ENCODE results near the gene JAM3.

Gene JAM3

GRCh38 chr11:134126217-134126822, 57.4 kb downstream of the JAM3 start:
- no peaks in the 10 kb centered on the region for H3K36me3 ChIP-seq (ENCODE audit: control insufficient read depth in 1 of 2, insufficient read depth in 2 of 2, low read length in 2 of 2)
- no peak overlapping the region for H3K9ac ChIP-seq (ENCODE audit: low read depth in 1 of 2, low read length in 2 of 2)
- no peak overlapping the region for H3K27ac ChIP-seq (ENCODE audit: low read depth, low read length)
- no peaks in the 10 kb centered on the region for H3K9me3 ChIP-seq (ENCODE audit: control insufficient read depth in 1 of 2, low read length in 2 of 2)
- H3K27me3 ChIP-seq (ENCODE audit: control insufficient read depth in 1 of 2, insufficient read depth in 2 of 2, low read length in 2 of 2): peaks cover 18 to 23% of the 10 kb centered on the region in 2 donors
- H3K4me3 ChIP-seq (ENCODE audit: low read depth in 1 of 2, low read length in 2 of 2): no peak overlapping the region
- peaks cover 0 to 3% of the 10 kb centered on the region in 2 donors for H3K4me1 ChIP-seq (ENCODE audit: control insufficient read depth in 1 of 2, insufficient read depth in 2 of 2, low read length in 2 of 2)

- no peak overlapping the region for H3K27ac ChIP-seq (ENCODE audit: low read depth, low read length)
These were observed 62.9 kb downstream of the JAM3 start for GRCh38 chr11:134131628-134132244.

DNA sequence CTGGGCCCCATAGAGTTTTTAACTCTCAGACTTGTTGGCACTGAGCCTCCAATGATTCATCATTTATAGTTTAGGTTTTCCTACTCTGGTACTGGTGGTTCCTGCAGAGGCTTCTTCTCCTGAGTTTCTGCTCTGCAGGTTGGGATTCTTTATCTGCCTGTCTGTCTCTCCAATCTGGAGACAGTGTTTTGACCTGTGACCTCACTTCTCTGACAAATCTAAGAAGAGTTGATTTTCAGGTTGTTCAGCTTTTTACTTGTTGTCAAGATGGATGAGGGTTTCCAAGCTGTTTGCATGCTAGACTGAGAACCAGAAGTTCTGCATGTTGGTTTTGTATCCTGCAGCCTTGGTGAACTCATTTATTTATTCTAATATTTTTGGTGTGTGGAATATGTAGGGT, 63.9 kb downstream of the JAM3 start:
- Histone ChIP-seq H3K27ac (ENCODE audit: low read depth, low read length) (no peak overlapping the region), H3K9ac (ENCODE audit: low read depth in 1 of 2, low read length in 2 of 2) (no peak overlapping the region), H3K9me3 (ENCODE audit: control insufficient read depth in 1 of 2, low read length in 2 of 2) (peaks cover 0 to 8% of the 10 kb centered on the region in 2 donors), H3K36me3 (ENCODE audit: control insufficient read depth in 1 of 2, insufficient read depth in 2 of 2, low read length in 2 of 2) (no peaks in the 10 kb centered on the region), H3K4me1 (ENCODE audit: control insufficient read depth in 1 of 2, insufficient read depth in 2 of 2, low read length in 2 of 2) (no peaks in the 10 kb centered on the region), H3K27me3 (ENCODE audit: control insufficient read depth in 1 of 2, insufficient read depth in 2 of 2, low read length in 2 of 2) (no peaks in the 10 kb centered on the region), H3K4me3 (ENCODE audit: low read depth in 1 of 2, low read length in 2 of 2) (no peak overlapping the region)

More at GRCh38 chr11:134131628-134132244, 62.9 kb downstream of the JAM3 start:
- H3K27me3 ChIP-seq (ENCODE audit: control insufficient read depth in 1 of 2, insufficient read depth in 2 of 2, low read length in 2 of 2): peaks cover 0 to 2% of the 10 kb centered on the region in 2 donors
- no peak overlapping the region for H3K4me3 ChIP-seq (ENCODE audit: low read depth in 1 of 2, low read length in 2 of 2)
- H3K9me3 ChIP-seq (ENCODE audit: control insufficient read depth in 1 of 2, low read length in 2 of 2): peaks cover 0 to 8% of the 10 kb centered on the region in 2 donors
- no peaks in the 10 kb centered on the region for H3K4me1 ChIP-seq (ENCODE audit: control insufficient read depth in 1 of 2, insufficient read depth in 2 of 2, low read length in 2 of 2)
- H3K9ac ChIP-seq (ENCODE audit: low read depth in 1 of 2, low read length in 2 of 2): no peak overlapping the region
- no peaks in the 10 kb centered on the region for H3K36me3 ChIP-seq (ENCODE audit: control insufficient read depth in 1 of 2, insufficient read depth in 2 of 2, low read length in 2 of 2)

DNA sequence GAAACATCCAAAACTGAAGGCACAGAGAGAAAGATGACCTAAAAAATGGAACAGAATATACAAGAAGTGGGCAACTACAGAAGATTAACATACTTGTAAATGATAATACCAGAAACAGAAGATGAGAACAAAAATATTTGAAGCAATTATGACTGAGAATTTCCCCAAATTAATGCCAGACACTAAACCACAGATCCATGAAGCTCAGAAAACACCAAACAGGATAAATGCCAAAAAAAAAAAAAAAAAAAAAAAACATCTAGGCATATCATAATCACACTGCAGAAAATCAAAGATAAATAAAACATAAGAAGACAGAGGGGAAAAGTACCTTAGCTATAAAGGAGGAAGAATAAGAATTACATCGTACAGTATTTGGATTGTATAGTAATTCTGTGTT, 65.3 kb downstream of the JAM3 start:
- Histone ChIP-seq H3K36me3 (ENCODE audit: control insufficient read depth in 1 of 2, insufficient read depth in 2 of 2, low read length in 2 of 2) (no peaks in the 10 kb centered on the region), H3K9ac (ENCODE audit: low read depth in 1 of 2, low read length in 2 of 2) (no peak overlapping the region), H3K27ac (ENCODE audit: low read depth, low read length) (no peak overlapping the region), H3K27me3 (ENCODE audit: control insufficient read depth in 1 of 2, insufficient read depth in 2 of 2, low read length in 2 of 2) (no peaks in the 10 kb centered on the region), H3K4me1 (ENCODE audit: control insufficient read depth in 1 of 2, insufficient read depth in 2 of 2, low read length in 2 of 2) (no peaks in the 10 kb centered on the region), H3K9me3 (ENCODE audit: control insufficient read depth in 1 of 2, low read length in 2 of 2) (peaks cover 0 to 8% of the 10 kb centered on the region in 2 donors), H3K4me3 (ENCODE audit: low read depth in 1 of 2, low read length in 2 of 2) (no peak overlapping the region)

- no peaks in the 10 kb centered on the region for H3K27me3 ChIP-seq (ENCODE audit: control insufficient read depth in 1 of 2, insufficient read depth in 2 of 2, low read length in 2 of 2)
- H3K4me3 ChIP-seq (ENCODE audit: low read depth in 1 of 2, low read length in 2 of 2): no peak overlapping the region
- no peak overlapping the region for H3K27ac ChIP-seq (ENCODE audit: low read depth, low read length)
- H3K36me3 ChIP-seq (ENCODE audit: control insufficient read depth in 1 of 2, insufficient read depth in 2 of 2, low read length in 2 of 2): no peaks in the 10 kb centered on the region
- H3K9ac ChIP-seq (ENCODE audit: low read depth in 1 of 2, low read length in 2 of 2): no peak overlapping the region
- peaks cover 0 to 6% of the 10 kb centered on the region in 2 donors for H3K9me3 ChIP-seq (ENCODE audit: control insufficient read depth in 1 of 2, low read length in 2 of 2)
- H3K4me1 ChIP-seq (ENCODE audit: control insufficient read depth in 1 of 2, insufficient read depth in 2 of 2, low read length in 2 of 2): no peaks in the 10 kb centered on the region
These were observed 69.5 kb downstream of the JAM3 start for GRCh38 chr11:134138376-134138775.

DNA sequence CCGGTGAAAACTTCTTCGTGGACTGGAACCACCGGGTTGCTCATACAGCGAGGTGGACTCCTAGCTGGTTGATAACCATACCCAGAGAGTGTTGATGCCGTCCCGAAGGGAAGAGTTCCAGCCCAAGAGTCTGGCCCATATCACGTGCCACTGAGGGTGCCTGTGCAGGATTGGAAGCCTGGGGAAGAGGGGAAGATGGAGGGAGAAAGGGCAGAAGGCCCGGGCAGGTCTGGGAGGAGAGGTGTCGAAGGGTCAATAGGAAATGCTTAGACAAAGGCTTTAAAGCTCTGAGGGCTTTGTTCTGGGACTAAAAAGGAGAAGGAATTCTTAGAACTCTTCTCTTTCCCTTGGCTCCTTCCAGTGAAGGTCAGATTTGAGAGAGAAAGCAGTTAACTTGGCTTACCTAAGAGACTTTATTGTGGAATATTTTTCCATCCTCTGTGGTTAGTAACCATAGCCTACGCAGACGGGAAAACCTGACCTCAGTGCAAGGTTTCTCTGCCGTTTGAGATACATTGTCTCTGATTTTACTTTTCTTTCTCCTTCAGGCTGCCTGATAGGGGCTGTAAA, 70.5 kb downstream of the JAM3 start:
- no peak overlapping the region for H3K9ac ChIP-seq (ENCODE audit: low read depth in 1 of 2, low read length in 2 of 2)

GRCh38 chr11:134139873-134140331, 71.0 kb downstream of the JAM3 start:
- Histone ChIP-seq H3K36me3 (ENCODE audit: control insufficient read depth in 1 of 2, insufficient read depth in 2 of 2, low read length in 2 of 2) (no peaks in the 10 kb centered on the region), H3K4me3 (ENCODE audit: low read depth in 1 of 2, low read length in 2 of 2) (no peak overlapping the region), H3K9me3 (ENCODE audit: control insufficient read depth in 1 of 2, low read length in 2 of 2) (no peaks in the 10 kb centered on the region), H3K4me1 (ENCODE audit: control insufficient read depth in 1 of 2, insufficient read depth in 2 of 2, low read length in 2 of 2) (no peaks in the 10 kb centered on the region), H3K9ac (ENCODE audit: low read depth in 1 of 2, low read length in 2 of 2) (no peak overlapping the region), H3K27me3 (ENCODE audit: control insufficient read depth in 1 of 2, insufficient read depth in 2 of 2, low read length in 2 of 2) (no peaks in the 10 kb centered on the region), H3K27ac (ENCODE audit: low read depth, low read length) (no peak overlapping the region)

More for the DNA sequence above, 70.5 kb downstream of the JAM3 start:
- no peak overlapping the region for H3K27ac ChIP-seq (ENCODE audit: low read depth, low read length)
- no peaks in the 10 kb centered on the region for H3K36me3 ChIP-seq (ENCODE audit: control insufficient read depth in 1 of 2, insufficient read depth in 2 of 2, low read length in 2 of 2)
- H3K4me3 ChIP-seq (ENCODE audit: low read depth in 1 of 2, low read length in 2 of 2): no peak overlapping the region
- H3K27me3 ChIP-seq (ENCODE audit: control insufficient read depth in 1 of 2, insufficient read depth in 2 of 2, low read length in 2 of 2): no peaks in the 10 kb centered on the region
- H3K4me1 ChIP-seq (ENCODE audit: control insufficient read depth in 1 of 2, insufficient read depth in 2 of 2, low read length in 2 of 2): no peaks in the 10 kb centered on the region
- no peaks in the 10 kb centered on the region for H3K9me3 ChIP-seq (ENCODE audit: control insufficient read depth in 1 of 2, low read length in 2 of 2)

- no peaks in the 10 kb centered on the region for H3K9me3 ChIP-seq (ENCODE audit: control insufficient read depth in 1 of 2, low read length in 2 of 2)
- H3K9ac ChIP-seq (ENCODE audit: low read depth in 1 of 2, low read length in 2 of 2): no peak overlapping the region
- H3K27ac ChIP-seq (ENCODE audit: low read depth, low read length): no peak overlapping the region
- no peaks in the 10 kb centered on the region for H3K36me3 ChIP-seq (ENCODE audit: control insufficient read depth in 1 of 2, insufficient read depth in 2 of 2, low read length in 2 of 2)
- H3K4me3 ChIP-seq (ENCODE audit: low read depth in 1 of 2, low read length in 2 of 2): no peak overlapping the region
- no peaks in the 10 kb centered on the region for H3K27me3 ChIP-seq (ENCODE audit: control insufficient read depth in 1 of 2, insufficient read depth in 2 of 2, low read length in 2 of 2)
- no peaks in the 10 kb centered on the region for H3K4me1 ChIP-seq (ENCODE audit: control insufficient read depth in 1 of 2, insufficient read depth in 2 of 2, low read length in 2 of 2)
These were observed 72.2 kb downstream of the JAM3 start for GRCh38 chr11:134140961-134141490.

DNA sequence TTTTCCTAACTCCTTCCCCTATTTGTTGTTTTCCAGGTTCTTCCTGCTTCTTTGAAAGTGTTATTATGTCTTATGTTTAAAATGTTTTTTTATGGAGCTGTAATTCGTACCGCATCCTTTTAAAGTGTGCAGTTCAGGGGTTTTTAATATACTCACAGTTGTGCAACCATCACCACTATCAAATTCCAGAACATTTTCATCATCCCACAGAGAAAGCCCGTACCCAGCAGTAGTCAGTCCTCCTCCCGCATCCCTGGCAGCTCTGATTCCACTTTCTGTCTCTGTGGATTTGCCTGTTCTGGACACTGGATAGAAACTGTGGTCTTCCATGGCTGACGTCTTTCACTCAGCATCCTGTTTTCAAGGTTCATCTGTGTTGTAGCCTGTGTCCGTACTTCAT, 73.7 kb downstream of the JAM3 start:
- H3K9me3 ChIP-seq (ENCODE audit: control insufficient read depth in 1 of 2, low read length in 2 of 2): no peaks in the 10 kb centered on the region
- H3K27ac ChIP-seq (ENCODE audit: low read depth, low read length): no peak overlapping the region
- H3K27me3 ChIP-seq (ENCODE audit: control insufficient read depth in 1 of 2, insufficient read depth in 2 of 2, low read length in 2 of 2): no peaks in the 10 kb centered on the region

DNA sequence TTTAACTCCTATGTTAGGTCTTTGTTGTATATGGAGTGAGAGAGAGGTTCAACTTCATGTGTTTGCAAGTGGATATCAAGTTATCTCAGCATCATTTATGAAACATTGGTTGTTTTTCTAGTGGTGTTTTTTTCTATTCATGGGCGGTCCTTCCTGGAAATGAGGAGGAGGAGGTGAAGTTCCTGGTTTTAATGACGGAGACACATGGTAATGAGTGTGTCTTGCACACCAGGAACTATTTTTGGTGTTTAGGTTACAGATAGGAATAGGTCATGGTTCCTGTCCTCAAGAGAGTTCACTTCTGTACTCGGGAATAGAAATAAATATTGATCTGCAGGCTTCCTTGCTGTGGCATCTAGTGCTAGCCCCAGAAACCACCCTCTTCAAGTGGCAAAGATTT, 74.9 kb downstream of the JAM3 start:
- H3K27me3 ChIP-seq (ENCODE audit: control insufficient read depth in 1 of 2, insufficient read depth in 2 of 2, low read length in 2 of 2): no peaks in the 10 kb centered on the region
- no peaks in the 10 kb centered on the region for H3K4me1 ChIP-seq (ENCODE audit: control insufficient read depth in 1 of 2, insufficient read depth in 2 of 2, low read length in 2 of 2)
- H3K9me3 ChIP-seq (ENCODE audit: control insufficient read depth in 1 of 2, low read length in 2 of 2): no peaks in the 10 kb centered on the region
- peaks cover 0 to 5% of the 10 kb centered on the region in 2 donors for H3K36me3 ChIP-seq (ENCODE audit: control insufficient read depth in 1 of 2, insufficient read depth in 2 of 2, low read length in 2 of 2)
- no peak overlapping the region for H3K27ac ChIP-seq (ENCODE audit: low read depth, low read length)
- no peak overlapping the region for H3K9ac ChIP-seq (ENCODE audit: low read depth in 1 of 2, low read length in 2 of 2)
- H3K4me3 ChIP-seq (ENCODE audit: low read depth in 1 of 2, low read length in 2 of 2): no peak overlapping the region

More for the DNA sequence above, 73.7 kb downstream of the JAM3 start:
- Histone ChIP-seq H3K4me3 (ENCODE audit: low read depth in 1 of 2, low read length in 2 of 2) (no peak overlapping the region), H3K4me1 (ENCODE audit: control insufficient read depth in 1 of 2, insufficient read depth in 2 of 2, low read length in 2 of 2) (no peaks in the 10 kb centered on the region), H3K36me3 (ENCODE audit: control insufficient read depth in 1 of 2, insufficient read depth in 2 of 2, low read length in 2 of 2) (no peaks in the 10 kb centered on the region), H3K9ac (ENCODE audit: low read depth in 1 of 2, low read length in 2 of 2) (no peak overlapping the region)
